Thymus (tissue), 11 donors: ENCODE data around the gene FIP1L1. TPM values are rescaled to one million over a fixed set of nuclear protein-coding genes. Genes with fewer than 3 reads are reported as not detected.
"Not testable (repeated sequence)": the region's sequence is repeated elsewhere in the genome, so short reads cannot be mapped to it uniquely, and the experiment has no call there.

Experiments used
- DNase-seq, 9 donors: peaks; one replicate each; pipeline ENCODE4 v3.0.0-alpha.2; 2013; ENCODE audit warnings: low spot score in 9 of 9, low read depth in 6 of 9, missing footprints in 1 of 9
- H3K27ac ChIP-seq, 2 donors: one replicate each; pipeline ENCODE4 v1.5.1; 2013; ENCODE audit warnings: control low read depth in 1 of 2, low read depth in 1 of 2, low read length in 1 of 2, mild to moderate bottlenecking in 1 of 2, moderate library complexity in 1 of 2
- H3K27me3 ChIP-seq, 2 donors: one replicate each; pipeline ENCODE4 v1.5.1; 2013; ENCODE audit warnings: low read length in 1 of 2; ENCODE audit not compliant: control insufficient read depth in 2 of 2, insufficient read depth in 1 of 2
- H3K36me3 ChIP-seq, 2 donors: one replicate each; pipeline ENCODE4 v1.5.1; 2013; ENCODE audit warnings: low read length in 1 of 2, mild to moderate bottlenecking in 1 of 2, moderate library complexity in 1 of 2; ENCODE audit not compliant: control insufficient read depth in 2 of 2, insufficient read depth in 2 of 2
- H3K4me1 ChIP-seq, 2 donors: one replicate each; pipeline ENCODE4 v1.5.1; 2013; ENCODE audit warnings: low read length in 2 of 2; ENCODE audit not compliant: control insufficient read depth in 2 of 2, insufficient read depth in 2 of 2
- H3K4me3 ChIP-seq, 2 donors: one replicate each; pipeline ENCODE4 v1.5.1; 2013; ENCODE audit warnings: low read length in 2 of 2, control low read depth in 1 of 2, mild to moderate bottlenecking in 1 of 2
- H3K9me3 ChIP-seq, 2 donors: one replicate each; pipeline ENCODE4 v1.5.1; 2013; ENCODE audit warnings: low read length in 1 of 2, mild to moderate bottlenecking in 1 of 2; ENCODE audit not compliant: control insufficient read depth in 2 of 2, insufficient read depth in 1 of 2
- WGBS: extraction: QIAGEN DNeasy Blood & Tissue Kit; methylation state at CpG from one replicate; pipeline ENCODE4 v1.1.7; 2013; 5-methylcytosine and 5-hydroxymethylcytosine counted together
- polyA plus RNA-seq: library from polyadenylated mRNA; stranded (reverse); fragments of 200-250 nt; gene quantifications from one replicate; pipeline ENCODE4 v1.2.3, GENCODE V29; 2013
- total RNA-seq: library from RNA; stranded (reverse); fragments of 120-200 nt; gene quantifications from one replicate; pipeline ENCODE4 v1.2.4, GENCODE V29; 2013
- donor health status: healthy.

Gene FIP1L1
- total and polyA plus RNA-seq, 2 donors: 66.4 to 68.0 TPM

- no peak for DNase-seq
- no peaks in the 10 kb centered on the region for H3K36me3 ChIP-seq
- WGBS: 93% methylated on average over 4 of the region's 4 CpGs
- H3K4me1 ChIP-seq: peaks cover 4 to 8% of the 10 kb centered on the region in 2 donors
- no peak overlapping the region for H3K4me3 ChIP-seq
- no peaks in the 10 kb centered on the region for H3K9me3 ChIP-seq
- no peak overlapping the region for H3K27ac ChIP-seq
- H3K27me3 ChIP-seq: no peaks in the 10 kb centered on the region
Measured at GRCh38 chr4:53371843-53372521, 5.5 kb upstream of the FIP1L1 start.

GRCh38 chr4:53374777-53375258 is 2.6 kb upstream of the FIP1L1 start:
- Histone ChIP-seq H3K4me1 (peaks cover 0 to 2% of the 10 kb centered on the region in 2 donors), H3K36me3 (no peaks in the 10 kb centered on the region), H3K4me3 (no peak overlapping the region), H3K27ac (no peak overlapping the region), H3K27me3 (no peaks in the 10 kb centered on the region), H3K9me3 (peaks cover 0 to 3% of the 10 kb centered on the region in 2 donors)
- 94% methylated on average over 4 of the region's 4 CpGs for WGBS
- DNase-seq: no peak

- WGBS: 53% methylated on average over 5 of the region's 5 CpGs
- H3K36me3 ChIP-seq: no peaks in the 10 kb centered on the region
- H3K9me3 ChIP-seq: peaks cover 0 to 3% of the 10 kb centered on the region in 2 donors
- peaks cover 2 to 4% of the 10 kb centered on the region in 2 donors for H3K4me1 ChIP-seq
- H3K4me3 ChIP-seq: peak overlapping the region; percentile 85 to 92
- no peak overlapping the region for H3K27ac ChIP-seq
- peak in 1 of 9 donors; percentile 9 for DNase-seq
- H3K27me3 ChIP-seq: no peaks in the 10 kb centered on the region
Measured at GRCh38 chr4:53376900-53377299, 541 bp upstream of the FIP1L1 start.

- peaks cover 0 to 2% of the 10 kb centered on the region in 2 donors for H3K36me3 ChIP-seq
- peaks cover 0 to 3% of the 10 kb centered on the region in 2 donors for H3K9me3 ChIP-seq
- no peak for DNase-seq
- H3K4me3 ChIP-seq: peak overlapping the region; percentile 85 to 92
- H3K27me3 ChIP-seq: no peaks in the 10 kb centered on the region
- H3K27ac ChIP-seq: peak overlapping the region; percentile 91 to 97
- peaks cover 2 to 4% of the 10 kb centered on the region in 2 donors for H3K4me1 ChIP-seq
- WGBS: under 1% methylated on average over 10 of the region's 10 CpGs
Measured at GRCh38 chr4:53378171-53378482, 686 bp downstream of the FIP1L1 start.

- Histone ChIP-seq H3K4me1 (peaks cover 2 to 4% of the 10 kb centered on the region in 2 donors), H3K36me3 (peaks cover 0 to 13% of the 10 kb centered on the region in 2 donors), H3K27me3 (no peaks in the 10 kb centered on the region), H3K9me3 (peaks cover 0 to 3% of the 10 kb centered on the region in 2 donors), H3K27ac (no peak overlapping the region), H3K4me3 (no peak overlapping the region)
- WGBS: 97% methylated on average over 4 of the region's 4 CpGs
- no peak for DNase-seq
Measured at GRCh38 chr4:53380221-53380620, 2.8 kb downstream of the FIP1L1 start.

- H3K27me3 ChIP-seq: not testable (repeated sequence)
Measured at GRCh38 chr4:53409479-53409878, 32.0 kb downstream of the FIP1L1 start.

GRCh38 chr4:53419208-53419607 is 41.8 kb downstream of the FIP1L1 start:
- Histone ChIP-seq H3K27ac (no peak overlapping the region), H3K9me3 (no peaks in the 10 kb centered on the region), H3K36me3 (peaks cover 0 to 15% of the 10 kb centered on the region in 2 donors), H3K4me1 (no peaks in the 10 kb centered on the region), H3K4me3 (no peak overlapping the region), H3K27me3 (no peaks in the 10 kb centered on the region)
- over 99% methylated on average over 3 of the region's 3 CpGs for WGBS
- DNase-seq: no peak

More at GRCh38 chr4:53409479-53409878, 32.0 kb downstream of the FIP1L1 start:
- not testable (repeated sequence) for DNase-seq, H3K4me1 ChIP-seq, H3K27ac ChIP-seq, H3K4me3 ChIP-seq, H3K9me3 ChIP-seq
- 98% methylated on average over 11 of the region's 11 CpGs for WGBS
- H3K36me3 ChIP-seq: peaks cover 9 to 12% of the 10 kb centered on the region in 2 donors

GRCh38 chr4:53421791-53422190 is 44.4 kb downstream of the FIP1L1 start:
- DNase-seq: no peak
- Histone ChIP-seq H3K27me3 (no peaks in the 10 kb centered on the region), H3K36me3 (peaks cover 0 to 7% of the 10 kb centered on the region in 2 donors), H3K9me3 (no peaks in the 10 kb centered on the region), H3K4me1 (no peaks in the 10 kb centered on the region), H3K4me3 (no peak overlapping the region), H3K27ac (no peak overlapping the region)
- 97% methylated on average over 2 of the region's 2 CpGs for WGBS

- no peaks in the 10 kb centered on the region for H3K9me3 ChIP-seq
- no peaks in the 10 kb centered on the region for H3K4me1 ChIP-seq
- peaks cover 0 to 10% of the 10 kb centered on the region in 2 donors for H3K36me3 ChIP-seq
- no peak overlapping the region for H3K4me3 ChIP-seq
- DNase-seq: no peak
- WGBS: 97% methylated on average over 1 of the region's 1 CpG
- H3K27ac ChIP-seq: no peak overlapping the region
- H3K27me3 ChIP-seq: no peaks in the 10 kb centered on the region
Measured at GRCh38 chr4:53422367-53422766, 44.9 kb downstream of the FIP1L1 start.
